HL-60 (cell line): ENCODE measurements around the gene PGM5.
A peak's percentile ranks its signal among the peaks of the same experiment; 100 is the strongest.

Experiments
- DNase-seq, 2 experiments: peaks; one replicate each; pipeline ENCODE4 v3.0.0-alpha.2; 2010 to 2020; ENCODE audit warnings: low read depth in 1 of 2, low spot score in 1 of 2
- H3K27ac ChIP-seq: fragments of 250-450 bp; sonication (Bioruptor Pico); replicated peaks from 2 replicates; pipeline ENCODE4 v1.5.1; 2020; ENCODE audit warnings: mild to moderate bottlenecking, moderate library complexity
- H3K27me3 ChIP-seq: fragments of 250-450 bp; sonication (Bioruptor Pico); 2 replicates; pipeline ENCODE4 v1.5.1; 2021; ENCODE audit warnings: mild to moderate bottlenecking, moderate library complexity; ENCODE audit not compliant: insufficient read depth, poor library complexity, severe bottlenecking
- H3K4me3 ChIP-seq: replicated peaks from 2 replicates; pipeline ENCODE4 v1.5.1; 2011; ENCODE audit warnings: mild to moderate bottlenecking, control low read depth, low read length; ENCODE audit not compliant: insufficient read depth
- CTCF ChIP-seq: IDR thresholded peaks from one replicate; pipeline ENCODE4 v1.5.1; 2011; ENCODE audit warnings: low read length, control low read depth, inconsistent platforms; ENCODE audit not compliant: insufficient read depth
- GABPA ChIP-seq: IDR thresholded peaks from 2 replicates; pipeline ENCODE4 v1.6.1; 2012; ENCODE audit warnings: low read depth
- POLR2AphosphoS5 ChIP-seq: IDR thresholded peaks from 2 replicates; pipeline ENCODE4 v1.6.1; 2012; ENCODE audit warnings: low read depth
- SPI1 ChIP-seq: IDR thresholded peaks from 2 replicates; pipeline ENCODE4 v1.6.1; 2012; ENCODE audit warnings: low read depth, mild to moderate bottlenecking, borderline replicate concordance
- TF ChIP-seq, protein P1 (sequence below): IDR thresholded peaks from 2 replicates; pipeline ENCODE4 v1.6.1; 2012; ENCODE audit warnings: low read depth; ENCODE audit not compliant: insufficient replicate concordance

The PGM5 gene

DNA sequence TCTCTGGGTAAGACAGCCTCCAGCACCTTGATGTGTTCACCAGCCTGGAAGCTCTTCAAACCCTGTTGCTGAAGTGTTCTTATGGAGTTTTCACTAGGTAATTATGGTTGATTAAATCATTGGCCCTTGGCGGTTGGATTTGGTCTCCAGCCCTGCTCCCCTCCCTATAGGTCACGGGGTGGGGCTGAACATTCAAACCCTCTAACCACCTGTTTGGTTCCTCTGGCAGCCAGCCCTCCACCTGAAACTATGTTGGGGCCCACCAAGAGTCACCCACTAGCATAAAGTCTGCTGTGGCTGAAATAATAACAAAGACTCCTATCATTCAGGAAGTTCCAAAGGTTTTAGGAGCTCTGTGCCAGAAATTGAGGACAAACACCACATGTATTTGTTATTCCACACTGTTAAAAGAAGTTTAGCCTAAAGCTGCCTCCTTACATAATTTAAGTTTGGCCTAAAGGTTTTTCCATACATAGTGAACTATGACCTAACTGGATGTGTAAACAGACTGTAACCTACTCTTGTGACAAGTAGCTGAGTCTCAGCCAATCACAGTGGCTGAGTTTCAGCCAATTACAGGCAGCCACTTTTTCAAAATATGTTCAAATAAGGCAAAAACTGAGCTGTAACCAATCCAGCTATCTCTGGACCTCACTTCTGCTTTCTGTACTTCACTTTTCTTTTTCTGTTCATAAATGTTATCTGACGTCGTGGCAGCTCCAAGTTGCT, 149.4 kb downstream of the PGM5 start:
- TF ChIP-seq GABPA = no peak
- TF ChIP-seq SPI1 = peak; percentile 91
- H3K27me3 ChIP-seq = no peaks in the 10 kb centered on the region

DNA sequence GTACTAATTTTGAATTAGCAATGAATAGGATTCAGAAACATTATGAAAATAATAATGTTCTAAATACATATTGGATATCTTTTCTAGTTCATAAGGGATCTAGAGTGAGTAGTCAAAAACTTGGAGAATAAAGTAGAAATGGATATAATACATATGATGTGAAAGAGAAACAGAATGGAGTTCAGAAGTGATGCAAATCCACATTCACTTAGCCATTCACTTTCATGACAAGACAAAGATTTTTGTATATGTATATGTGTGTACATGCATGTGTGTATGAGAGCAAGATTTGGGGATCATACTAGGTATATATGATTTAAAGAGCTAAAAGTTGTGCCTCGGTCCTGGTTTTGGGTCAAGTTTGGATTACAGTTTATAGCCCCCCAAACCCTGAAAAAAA, 150.1 kb downstream of the PGM5 start:
- no peaks in the 10 kb centered on the region for H3K27me3 ChIP-seq
- DNase-seq = no peak
- TF ChIP-seq GABPA (no peak), POLR2AphosphoS5 (no peak), SPI1 (no peak), CTCF (no peak)
- TF ChIP-seq, protein P1, sequence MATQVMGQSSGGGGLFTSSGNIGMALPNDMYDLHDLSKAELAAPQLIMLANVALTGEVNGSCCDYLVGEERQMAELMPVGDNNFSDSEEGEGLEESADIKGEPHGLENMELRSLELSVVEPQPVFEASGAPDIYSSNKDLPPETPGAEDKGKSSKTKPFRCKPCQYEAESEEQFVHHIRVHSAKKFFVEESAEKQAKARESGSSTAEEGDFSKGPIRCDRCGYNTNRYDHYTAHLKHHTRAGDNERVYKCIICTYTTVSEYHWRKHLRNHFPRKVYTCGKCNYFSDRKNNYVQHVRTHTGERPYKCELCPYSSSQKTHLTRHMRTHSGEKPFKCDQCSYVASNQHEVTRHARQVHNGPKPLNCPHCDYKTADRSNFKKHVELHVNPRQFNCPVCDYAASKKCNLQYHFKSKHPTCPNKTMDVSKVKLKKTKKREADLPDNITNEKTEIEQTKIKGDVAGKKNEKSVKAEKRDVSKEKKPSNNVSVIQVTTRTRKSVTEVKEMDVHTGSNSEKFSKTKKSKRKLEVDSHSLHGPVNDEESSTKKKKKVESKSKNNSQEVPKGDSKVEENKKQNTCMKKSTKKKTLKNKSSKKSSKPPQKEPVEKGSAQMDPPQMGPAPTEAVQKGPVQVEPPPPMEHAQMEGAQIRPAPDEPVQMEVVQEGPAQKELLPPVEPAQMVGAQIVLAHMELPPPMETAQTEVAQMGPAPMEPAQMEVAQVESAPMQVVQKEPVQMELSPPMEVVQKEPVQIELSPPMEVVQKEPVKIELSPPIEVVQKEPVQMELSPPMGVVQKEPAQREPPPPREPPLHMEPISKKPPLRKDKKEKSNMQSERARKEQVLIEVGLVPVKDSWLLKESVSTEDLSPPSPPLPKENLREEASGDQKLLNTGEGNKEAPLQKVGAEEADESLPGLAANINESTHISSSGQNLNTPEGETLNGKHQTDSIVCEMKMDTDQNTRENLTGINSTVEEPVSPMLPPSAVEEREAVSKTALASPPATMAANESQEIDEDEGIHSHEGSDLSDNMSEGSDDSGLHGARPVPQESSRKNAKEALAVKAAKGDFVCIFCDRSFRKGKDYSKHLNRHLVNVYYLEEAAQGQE = no peak
- no peak overlapping the region for H3K4me3 ChIP-seq
- peak overlapping the region; percentile 15; the same call in 1 of the 2 replicates for H3K27ac ChIP-seq

More for the DNA sequence above, 149.4 kb downstream of the PGM5 start:
- peak in 1 of 2 experiments; percentile 37 for DNase-seq
- Histone ChIP-seq H3K27ac (peak overlapping the region; percentile 25), H3K4me3 (no peak overlapping the region)

DNA sequence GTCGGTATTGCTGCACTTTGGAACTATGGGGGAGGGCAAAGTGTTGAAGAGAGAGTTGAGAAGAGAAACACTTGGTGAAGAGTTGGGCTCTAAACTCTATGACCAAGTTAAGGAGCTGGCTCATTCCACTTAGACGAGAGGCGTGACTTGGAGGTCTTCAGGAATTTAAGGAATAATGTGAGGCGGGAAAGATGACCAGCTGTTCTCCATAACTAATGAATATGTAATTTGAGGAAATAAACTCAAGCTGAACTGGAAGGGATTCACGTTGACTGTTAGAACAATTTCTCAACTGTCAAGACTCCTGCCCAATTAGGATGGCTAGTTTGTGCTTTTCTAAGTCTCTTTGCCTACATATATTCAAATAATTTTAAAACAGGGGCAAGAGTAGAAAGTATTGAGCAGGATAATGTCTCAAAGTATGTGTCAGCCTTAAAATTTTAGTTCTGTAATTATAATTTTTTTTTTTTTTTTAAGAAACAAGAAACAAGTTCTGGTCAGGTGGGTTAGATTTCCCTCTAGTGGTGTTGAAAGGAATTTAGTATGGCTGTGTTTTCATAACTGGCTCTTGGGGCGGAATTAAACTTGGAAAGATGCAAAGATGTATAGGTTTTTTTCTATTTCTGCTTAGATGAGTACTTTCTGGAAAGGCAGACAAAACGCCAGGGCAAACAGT, 150.9 kb downstream of the PGM5 start:
- Histone ChIP-seq H3K27me3 (no peaks in the 10 kb centered on the region), H3K4me3 (no peak overlapping the region), H3K27ac (no peak overlapping the region)
- DNase-seq = no peak
- TF ChIP-seq GABPA (no peak), POLR2AphosphoS5 (no peak), SPI1 (no peak), CTCF (no peak)
- TF ChIP-seq, protein P1 = no peak

GRCh38 chr9:68507806-68508145, 151.4 kb downstream of the PGM5 start:
- Histone ChIP-seq H3K27ac (no peak overlapping the region), H3K4me3 (no peak overlapping the region), H3K27me3 (no peaks in the 10 kb centered on the region)
- no peak for DNase-seq
- TF ChIP-seq SPI1 (no peak), CTCF (no peak), GABPA (no peak), POLR2AphosphoS5 (no peak)
- TF ChIP-seq, protein P1 = no peak
